Measurements from ENCODE around the gene RHEB. TPM values are rescaled to one million over a fixed set of nuclear protein-coding genes. Genes with fewer than 3 reads are reported as not detected.

The RHEB gene
- polyA plus RNA-seq, 1 of the 3 experiments (the other 2 are of a cell fraction) = 87.3 TPM

- ChIA-PET POLR2A (no interaction called here), CTCF (interaction anchor here (1.0 kb wide), 1 partner anchor 31 kb away, joined by 5 read pairs; the partner anchor contains the start of gene RHEB)
- H3F3A ChIP-seq (replicated peaks; ENCODE audit: insufficient read depth) = no peaks in the 10 kb centered on the region
- TF ChIP-seq USF1 (IDR thresholded peaks at IDR 0.05; ENCODE audit: borderline replicate concordance, low read depth) (no peak), TEAD4 (IDR thresholded peaks at IDR 0.05; ENCODE audit: borderline replicate concordance, insufficient read depth) (no peak), RFX5 (IDR thresholded peaks at IDR 0.05; ENCODE audit: low read length) (no peak), EZH2phosphoT487 (IDR thresholded peaks at IDR 0.05; ENCODE audit: borderline replicate concordance, low read depth) (no peak), FOXM1 (IDR thresholded peaks at IDR 0.05; ENCODE audit: low read depth) (no peak), GATA2 (CRISPR knock-in tag; IDR thresholded peaks at IDR 0.05) (no peak), RAD21 (IDR thresholded peaks at IDR 0.05; ENCODE audit: low read length) (no peak), PBX3 (IDR thresholded peaks at IDR 0.05) (no peak), REST (IDR thresholded peaks at IDR 0.05; ENCODE audit: low read depth, low read length) (no peak), CHD2 (IDR thresholded peaks at IDR 0.05; ENCODE audit: low read length, partially characterized antibody) (no peak), YY1 (IDR thresholded peaks at IDR 0.05; ENCODE audit: low read depth) (no peak), MAX (IDR thresholded peaks at IDR 0.05; ENCODE audit: low read depth) (no peak)
- no peak overlapping the region for H3K4me3 ChIP-seq (ENCODE audit: low read depth in 2 of 2, low read length in 1 of 2)
- no peaks in the 10 kb centered on the region for H3K79me2 ChIP-seq (ENCODE audit: insufficient read depth)
- peaks cover 0 to 2% of the 10 kb centered on the region in 2 experiments; a peak in 2 of 4 replicates for H3K4me1 ChIP-seq (ENCODE audit: control insufficient read depth in 1 of 2, insufficient read depth in 2 of 2, low read depth in 1 of 2, low read length in 1 of 2)
- no peaks in the 10 kb centered on the region for H3K36me3 ChIP-seq (replicated peaks in 1 of 2; ENCODE audit: control insufficient read depth in 1 of 2, insufficient read depth in 2 of 2, low read length in 1 of 2)
- no peak for DNase-seq
- no peaks in the 10 kb centered on the region for H4K20me1 ChIP-seq (ENCODE audit: insufficient read depth)
- 43% methylated on average over 3 of the region's 3 CpGs for WGBS (ENCODE audit: low lambda C conversion rate)
- no peak overlapping the region for H3K4me2 ChIP-seq
- no peak overlapping the region for H3K27ac ChIP-seq (ENCODE audit: low read depth in 2 of 2, low read length in 1 of 2)
- H3K9me3 ChIP-seq = no peaks in the 10 kb centered on the region
- no peaks in the 10 kb centered on the region; the same call in 1 of the 2 replicates for H3K27me3 ChIP-seq (ENCODE audit: insufficient read depth)
- H3K9me2 ChIP-seq = no peaks in the 10 kb centered on the region
- no peak overlapping the region for H2AFZ ChIP-seq (ENCODE audit: low read depth)
- H3K9ac ChIP-seq = no peak overlapping the region
These were observed 31.1 kb upstream of the RHEB start for GRCh38 chr7:151550656-151551286.
